Progenitor cell of endocrine pancreas (in vitro differentiated cells): Measurements from ENCODE around the gene PANX1. TPM values are rescaled to one million over a fixed set of nuclear protein-coding genes. Genes with fewer than 3 reads are reported as not detected.
A peak's percentile ranks its signal among the peaks of the same experiment; 100 is the strongest.

Source experiments
- DNase-seq: peaks from one replicate; pipeline ENCODE4 v3.0.0; 2021; ENCODE audit warnings: low spot score; ENCODE audit not compliant: unreplicated experiment
- H3K27ac Mint-ChIP-seq: 2 replicates; pipeline ENCODE4 v1.8.0; 2021; ENCODE audit warnings: mild to moderate bottlenecking, moderate library complexity, mixed read lengths
- H3K27me3 Mint-ChIP-seq: 2 replicates; pipeline ENCODE4 v1.8.0; 2021; ENCODE audit warnings: mixed read lengths
- H3K36me3 Mint-ChIP-seq: 2 replicates; pipeline ENCODE4 v1.8.0; 2022; ENCODE audit warnings: mixed read lengths; ENCODE audit not compliant: insufficient read depth
- H3K4me1 Mint-ChIP-seq: 2 replicates; pipeline ENCODE4 v1.8.0; 2021; ENCODE audit warnings: low read depth, mixed read lengths
- H3K4me3 Mint-ChIP-seq: 2 replicates; pipeline ENCODE4 v1.8.0; 2021; ENCODE audit warnings: low read depth, mild to moderate bottlenecking, moderate library complexity, mixed read lengths
- H3K9me3 Mint-ChIP-seq: 2 replicates; pipeline ENCODE4 v1.8.0; 2021; ENCODE audit warnings: low read depth, mixed read lengths
- CTCF ChIP-seq: fragments of 200-600 bp; sonication (generic); IDR thresholded peaks from one replicate; pipeline ENCODE4 v1.5.0; 2021; ENCODE audit warnings: antibody characterized with exemption, mild to moderate bottlenecking; ENCODE audit not compliant: unreplicated experiment
- total RNA-seq: library from RNA; stranded (reverse); gene quantifications from 2 replicates; pipeline ENCODE4 v1.2.1, GENCODE V29; 2021

Gene PANX1
- total RNA-seq, 1 donor from 2014 or later = 31.9 TPM

GRCh38 chr11:94120946-94121345 is 7.7 kb upstream of the PANX1 start:
- Mint-ChIP-seq H3K9me3 (peaks cover 4% of the 10 kb centered on the region), H3K27me3 (no peaks in the 10 kb centered on the region), H3K4me3 (no peak overlapping the region), H3K4me1 (no peaks in the 10 kb centered on the region), H3K36me3 (no peaks in the 10 kb centered on the region), H3K27ac (no peak overlapping the region)
- TF ChIP-seq CTCF = no peak
- DNase-seq = no peak

GRCh38 chr11:94125407-94126115 is 3.1 kb upstream of the PANX1 start:
- no peak overlapping the region for H3K27ac Mint-ChIP-seq
- no peaks in the 10 kb centered on the region for H3K36me3 Mint-ChIP-seq
- H3K9me3 Mint-ChIP-seq = no peaks in the 10 kb centered on the region
- DNase-seq = no peak
- peaks cover 13% of the 10 kb centered on the region for H3K4me1 Mint-ChIP-seq
- H3K4me3 Mint-ChIP-seq = no peak overlapping the region
- H3K27me3 Mint-ChIP-seq = no peaks in the 10 kb centered on the region
- no peak for TF ChIP-seq CTCF

- no peak for TF ChIP-seq CTCF
- no peak for DNase-seq
- H3K27me3 Mint-ChIP-seq = no peaks in the 10 kb centered on the region
- no peaks in the 10 kb centered on the region for H3K9me3 Mint-ChIP-seq
- H3K27ac Mint-ChIP-seq = peak overlapping the region; percentile 100
- no peak overlapping the region for H3K4me3 Mint-ChIP-seq
- no peaks in the 10 kb centered on the region for H3K36me3 Mint-ChIP-seq
- peaks cover 13% of the 10 kb centered on the region for H3K4me1 Mint-ChIP-seq
Observed at GRCh38 chr11:94127638-94128037, 1.0 kb upstream of the PANX1 start.

DNA sequence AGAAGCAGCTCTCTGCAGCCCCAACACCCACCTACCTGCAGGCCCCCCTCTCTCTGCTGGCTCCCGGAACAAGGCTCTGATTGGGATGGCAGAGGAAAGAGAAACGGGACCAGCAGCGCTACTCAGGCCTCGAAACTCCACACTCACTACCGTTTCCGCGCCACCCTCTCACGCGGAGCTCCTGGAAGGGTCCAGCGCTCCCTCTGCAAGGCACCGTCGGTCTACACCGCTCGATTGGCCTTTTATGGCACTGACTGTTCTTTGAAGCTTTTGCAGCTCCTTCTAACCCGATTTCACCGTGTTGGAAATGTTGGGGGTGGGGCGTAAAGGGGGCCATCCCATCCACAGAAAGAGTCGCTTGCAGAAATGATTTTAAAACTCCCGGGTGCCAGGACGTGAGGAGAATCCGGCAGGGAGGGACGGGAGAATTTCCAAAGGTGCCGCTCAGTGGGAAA is 323 bp upstream of the PANX1 start:
- no peak for DNase-seq
- TF ChIP-seq CTCF = no peak
- no peak overlapping the region for H3K4me3 Mint-ChIP-seq
- H3K27me3 Mint-ChIP-seq = no peaks in the 10 kb centered on the region
- no peaks in the 10 kb centered on the region for H3K9me3 Mint-ChIP-seq
- H3K27ac Mint-ChIP-seq = peak overlapping the region; percentile 100
- peaks cover 13% of the 10 kb centered on the region for H3K4me1 Mint-ChIP-seq
- H3K36me3 Mint-ChIP-seq = no peaks in the 10 kb centered on the region

- H3K4me1 Mint-ChIP-seq = peaks cover 13% of the 10 kb centered on the region
- no peak overlapping the region for H3K27ac Mint-ChIP-seq
- H3K27me3 Mint-ChIP-seq = no peaks in the 10 kb centered on the region
- H3K36me3 Mint-ChIP-seq = no peaks in the 10 kb centered on the region
- H3K9me3 Mint-ChIP-seq = no peaks in the 10 kb centered on the region
- DNase-seq = no peak
- H3K4me3 Mint-ChIP-seq = no peak overlapping the region
- no peak for TF ChIP-seq CTCF
Observed at GRCh38 chr11:94129512-94130297, 1.1 kb downstream of the PANX1 start.
